Mucosa of stomach (tissue), 1 donor: ENCODE data around the gene SH3YL1.

Experiments used
- H3K27me3 ChIP-seq: one replicate; pipeline ENCODE4 v1.7.0; 2013; ENCODE audit warnings: mild to moderate bottlenecking, low read length; ENCODE audit not compliant: control insufficient read depth, insufficient read depth
- H3K36me3 ChIP-seq: one replicate; pipeline ENCODE4 v1.7.0; 2013; ENCODE audit warnings: low read length; ENCODE audit not compliant: control insufficient read depth, insufficient read depth
- H3K4me1 ChIP-seq: one replicate; pipeline ENCODE4 v1.7.0; 2013; ENCODE audit warnings: mild to moderate bottlenecking, low read length; ENCODE audit not compliant: control insufficient read depth, insufficient read depth
- H3K4me3 ChIP-seq: one replicate; pipeline ENCODE4 v1.7.0; 2013; ENCODE audit warnings: low read length
- H3K9ac ChIP-seq: one replicate; pipeline ENCODE4 v1.7.0; 2013; ENCODE audit warnings: mild to moderate bottlenecking, low read length, moderate library complexity
- H3K9me3 ChIP-seq: one replicate; pipeline ENCODE4 v1.7.0; 2013; ENCODE audit warnings: mild to moderate bottlenecking, low read length, moderate library complexity; ENCODE audit not compliant: control insufficient read depth
- donor health status: Pancreatic carcinoma.

The SH3YL1 gene

DNA sequence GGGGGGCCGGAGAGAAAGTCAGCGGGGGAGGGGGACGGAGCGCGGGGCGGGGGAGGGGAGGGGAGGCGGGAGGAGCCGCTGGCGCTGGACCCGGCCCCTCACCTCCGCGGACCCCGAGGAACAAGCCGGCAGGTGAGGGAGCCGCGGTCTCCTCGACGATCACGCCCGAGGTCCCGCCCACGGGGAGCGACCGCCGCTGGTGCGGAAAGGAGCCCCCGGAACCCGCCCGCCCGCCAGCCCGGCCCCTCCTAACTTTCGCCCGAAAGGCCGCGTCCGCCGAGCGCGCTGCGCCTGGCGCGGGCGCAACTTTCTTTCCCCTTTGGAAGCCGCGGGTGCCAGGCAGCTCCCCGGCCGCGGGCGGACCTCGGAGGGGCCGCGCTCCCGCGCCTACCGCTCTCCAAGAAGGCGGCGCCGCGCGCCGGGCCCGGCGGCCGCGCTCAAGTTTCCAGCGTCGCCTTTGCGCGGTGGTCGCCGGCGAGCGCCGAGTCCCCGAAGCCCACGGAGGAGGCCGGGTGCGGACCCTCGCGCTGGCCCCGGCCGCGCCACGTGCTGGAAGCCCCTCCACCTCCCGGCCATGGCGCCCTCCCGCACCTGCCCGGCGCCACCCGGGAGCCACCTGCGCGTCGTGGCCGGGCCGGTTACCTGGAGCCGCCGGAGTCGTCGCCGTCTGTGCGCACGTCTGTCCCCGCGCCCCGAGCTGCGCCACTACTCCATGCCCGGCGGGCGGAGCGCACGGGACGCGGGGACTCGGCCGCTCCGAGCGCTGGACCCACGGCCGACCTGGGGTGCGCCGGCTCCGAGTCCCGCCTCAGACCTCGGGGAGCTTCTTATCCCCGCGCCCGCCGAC is 24.3 kb upstream of the SH3YL1 start, which contains the start of gene ALKAL2:
TSS of gene ALKAL2 (minus strand) at position 181 of the 847 bp plus-strand sequence. CDS start 256 bp downstream, outside the sequence.
- no peak within 1 kb of the TSS for H3K4me3 ChIP-seq
- H3K9me3 ChIP-seq = no peaks in the 10 kb centered on the region
- no peaks in the 10 kb centered on the region for H3K36me3 ChIP-seq
- peaks cover 8% of the 10 kb centered on the region for H3K4me1 ChIP-seq
- H3K27me3 ChIP-seq = peaks cover 31% of the 10 kb centered on the region
- no peak within 1 kb of the TSS for H3K9ac ChIP-seq

DNA sequence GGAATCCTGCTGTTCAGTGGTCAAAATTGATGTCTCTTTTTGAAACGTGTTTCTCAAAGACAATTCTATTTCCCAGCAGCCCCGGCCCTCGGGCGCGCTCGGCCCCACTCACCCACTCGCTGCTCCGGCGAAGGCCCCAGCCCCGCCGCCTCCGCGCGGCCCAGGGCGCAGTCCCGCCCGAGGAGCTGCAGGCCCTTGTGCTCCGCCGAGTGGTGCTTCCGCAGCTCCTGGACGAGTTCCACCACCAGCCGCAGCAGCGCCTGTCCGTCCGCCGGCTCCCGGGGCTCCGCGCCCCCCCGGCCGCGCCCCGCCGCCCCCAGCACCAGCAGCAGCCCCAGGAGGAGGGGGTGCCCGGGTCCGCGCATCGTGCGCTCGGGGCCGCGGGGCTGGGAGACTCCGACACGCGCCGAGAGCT is 23.6 kb upstream of the SH3YL1 start:
- H3K9ac ChIP-seq = no peak overlapping the region
- no peaks in the 10 kb centered on the region for H3K9me3 ChIP-seq
- H3K4me1 ChIP-seq = peaks cover 8% of the 10 kb centered on the region
- H3K4me3 ChIP-seq = no peak overlapping the region
- H3K36me3 ChIP-seq = no peaks in the 10 kb centered on the region
- H3K27me3 ChIP-seq = peaks cover 31% of the 10 kb centered on the region

DNA sequence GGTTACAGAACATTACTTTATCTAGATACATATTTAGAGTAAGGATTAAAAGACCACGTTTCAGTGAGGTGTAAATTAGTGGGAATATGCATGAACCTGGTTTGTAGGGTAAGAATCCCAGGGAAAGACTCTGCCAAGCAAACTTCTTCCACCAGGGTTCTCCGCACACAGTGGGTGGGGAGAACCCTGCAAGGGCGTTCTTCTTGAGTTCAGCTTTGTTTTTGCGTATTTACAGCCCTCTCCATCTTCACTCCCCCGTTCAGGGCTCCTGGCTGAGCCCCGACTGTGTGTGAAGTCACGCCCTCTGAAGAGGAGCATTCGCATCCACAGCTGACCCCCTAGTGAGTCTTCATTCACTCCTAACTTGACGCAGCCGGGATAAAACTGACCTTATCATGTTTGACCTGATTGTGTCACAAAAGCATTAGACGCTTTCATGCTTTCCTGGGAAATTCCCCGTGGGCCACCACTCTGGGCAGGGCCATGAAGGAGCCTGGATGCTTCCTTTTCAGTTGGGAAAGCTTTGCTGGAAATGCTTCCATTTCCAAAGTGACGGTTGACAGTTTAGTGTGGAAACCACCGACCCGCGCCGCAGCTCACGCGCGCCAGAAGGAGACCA is 23.1 kb upstream of the SH3YL1 start:
- H3K9me3 ChIP-seq = no peaks in the 10 kb centered on the region
- no peaks in the 10 kb centered on the region for H3K36me3 ChIP-seq
- peaks cover 8% of the 10 kb centered on the region for H3K4me1 ChIP-seq
- H3K27me3 ChIP-seq = peaks cover 31% of the 10 kb centered on the region
- H3K9ac ChIP-seq = no peak overlapping the region
- no peak overlapping the region for H3K4me3 ChIP-seq

DNA sequence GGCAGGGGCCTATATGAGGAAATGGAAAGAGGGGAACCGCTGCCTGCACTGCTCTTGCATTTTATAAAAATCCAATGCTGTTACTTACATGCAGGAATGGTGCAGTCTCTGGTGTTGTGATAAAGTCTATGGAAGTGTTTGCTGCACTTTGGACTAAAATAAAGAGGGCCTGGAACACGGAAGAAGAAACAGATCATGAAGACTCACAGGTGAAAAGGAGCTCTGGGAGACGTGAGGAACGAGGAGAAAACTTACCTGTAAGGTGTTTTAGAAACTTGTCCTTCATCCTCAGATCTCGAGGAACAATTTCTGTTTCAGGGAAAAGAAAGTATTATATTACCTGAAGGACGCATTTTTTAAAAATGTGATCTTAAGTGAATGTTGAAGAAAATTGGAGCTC is 22.2 kb upstream of the SH3YL1 start:
- Histone ChIP-seq H3K9me3 (no peaks in the 10 kb centered on the region), H3K36me3 (no peaks in the 10 kb centered on the region), H3K4me1 (peaks cover 8% of the 10 kb centered on the region), H3K9ac (no peak overlapping the region), H3K27me3 (peaks cover 31% of the 10 kb centered on the region), H3K4me3 (no peak overlapping the region)

DNA sequence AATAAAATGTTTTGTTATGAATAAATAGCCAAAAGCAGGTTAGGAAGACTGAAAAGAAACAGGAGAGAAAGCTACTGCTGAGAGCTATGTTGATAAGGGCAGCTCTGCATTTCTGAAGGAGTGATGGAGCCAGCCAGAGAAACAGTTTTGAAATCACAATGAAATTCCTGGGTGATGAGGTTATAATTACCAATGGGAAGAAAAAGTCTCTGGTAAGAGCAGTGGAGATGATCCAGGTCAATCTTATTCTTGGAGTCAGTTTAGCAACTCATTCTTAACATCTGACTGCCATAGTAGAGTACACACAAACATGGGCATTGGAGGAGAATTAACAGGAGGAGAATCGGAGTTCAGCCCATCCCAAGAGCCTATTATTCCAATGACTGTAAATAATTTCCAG is 21.7 kb upstream of the SH3YL1 start:
- H3K9me3 ChIP-seq = no peaks in the 10 kb centered on the region
- no peaks in the 10 kb centered on the region for H3K36me3 ChIP-seq
- peaks cover 8% of the 10 kb centered on the region for H3K4me1 ChIP-seq
- no peak overlapping the region for H3K9ac ChIP-seq
- no peak overlapping the region for H3K4me3 ChIP-seq
- peaks cover 26% of the 10 kb centered on the region for H3K27me3 ChIP-seq

DNA sequence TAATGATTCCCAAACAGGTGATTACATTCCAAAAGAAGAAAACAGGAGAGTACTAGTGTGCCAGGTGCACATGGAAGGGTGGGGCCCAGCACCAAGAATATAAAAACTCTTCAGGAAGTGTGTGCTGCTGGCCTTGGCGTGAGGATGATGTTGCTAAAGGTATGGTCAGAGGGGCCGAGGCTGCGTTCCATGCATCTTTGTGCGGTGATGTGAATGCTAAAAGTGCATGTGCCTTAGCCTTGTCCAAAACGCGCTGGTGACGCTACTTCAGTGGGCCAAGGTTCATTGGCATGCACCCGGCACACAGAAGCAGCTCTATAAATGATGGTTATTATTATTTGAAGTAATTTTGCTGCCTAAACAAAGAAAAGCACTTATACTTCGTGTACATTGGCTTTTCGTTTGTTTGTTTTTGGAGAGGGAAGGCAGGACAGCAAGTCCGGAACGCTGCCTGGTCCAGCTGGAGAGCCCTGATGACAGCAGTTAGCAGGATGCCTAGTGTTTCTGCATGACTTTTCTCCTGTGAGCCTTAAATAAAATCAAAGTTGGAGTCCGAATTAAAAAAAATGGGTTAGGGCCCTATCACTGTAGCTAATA is 21.2 kb upstream of the SH3YL1 start:
- Histone ChIP-seq H3K9ac (no peak overlapping the region), H3K4me1 (peaks cover 8% of the 10 kb centered on the region), H3K4me3 (no peak overlapping the region), H3K36me3 (no peaks in the 10 kb centered on the region), H3K27me3 (peaks cover 24% of the 10 kb centered on the region), H3K9me3 (no peaks in the 10 kb centered on the region)

DNA sequence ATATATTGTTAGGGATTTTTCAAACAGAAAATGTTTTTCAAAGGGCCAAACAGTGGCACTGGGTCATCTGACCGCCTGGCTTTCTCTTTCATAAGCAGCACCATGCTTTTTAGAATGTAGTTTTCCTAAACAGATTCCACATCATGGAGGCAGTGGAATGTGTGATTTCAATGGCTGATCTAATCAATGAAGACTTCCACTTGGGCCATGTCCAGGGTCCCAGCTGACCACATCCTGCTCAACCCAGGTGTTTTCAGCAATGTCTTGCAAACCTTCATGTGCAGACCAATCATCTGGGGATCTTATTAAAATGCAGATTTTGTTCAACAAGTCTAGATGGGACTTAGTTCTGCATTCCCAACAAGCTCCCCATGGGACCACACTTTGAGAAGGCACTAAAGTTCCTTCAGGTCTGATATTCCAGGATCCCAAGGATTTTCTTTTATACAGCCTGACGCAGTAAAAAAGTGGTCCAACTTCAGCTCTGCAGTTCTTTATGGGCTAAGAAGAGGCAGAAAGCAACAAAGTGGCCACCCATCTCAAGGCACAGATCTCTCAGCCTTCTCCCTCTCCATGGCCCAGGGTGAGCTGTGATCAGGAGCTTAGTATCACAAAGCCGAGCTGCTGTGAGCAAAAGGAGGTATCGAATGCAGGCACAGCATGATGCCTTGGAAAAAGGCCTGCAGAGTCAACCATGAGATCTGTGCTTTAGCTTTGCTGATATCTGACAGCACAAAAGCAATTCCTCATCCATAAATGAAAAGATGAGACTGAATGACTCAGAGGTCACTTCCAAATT is 20.4 kb upstream of the SH3YL1 start:
- H3K9ac ChIP-seq = no peak overlapping the region
- no peaks in the 10 kb centered on the region for H3K9me3 ChIP-seq
- no peak overlapping the region for H3K4me3 ChIP-seq
- peaks cover 16% of the 10 kb centered on the region for H3K27me3 ChIP-seq
- H3K4me1 ChIP-seq = peaks cover 3% of the 10 kb centered on the region
- no peaks in the 10 kb centered on the region for H3K36me3 ChIP-seq

DNA sequence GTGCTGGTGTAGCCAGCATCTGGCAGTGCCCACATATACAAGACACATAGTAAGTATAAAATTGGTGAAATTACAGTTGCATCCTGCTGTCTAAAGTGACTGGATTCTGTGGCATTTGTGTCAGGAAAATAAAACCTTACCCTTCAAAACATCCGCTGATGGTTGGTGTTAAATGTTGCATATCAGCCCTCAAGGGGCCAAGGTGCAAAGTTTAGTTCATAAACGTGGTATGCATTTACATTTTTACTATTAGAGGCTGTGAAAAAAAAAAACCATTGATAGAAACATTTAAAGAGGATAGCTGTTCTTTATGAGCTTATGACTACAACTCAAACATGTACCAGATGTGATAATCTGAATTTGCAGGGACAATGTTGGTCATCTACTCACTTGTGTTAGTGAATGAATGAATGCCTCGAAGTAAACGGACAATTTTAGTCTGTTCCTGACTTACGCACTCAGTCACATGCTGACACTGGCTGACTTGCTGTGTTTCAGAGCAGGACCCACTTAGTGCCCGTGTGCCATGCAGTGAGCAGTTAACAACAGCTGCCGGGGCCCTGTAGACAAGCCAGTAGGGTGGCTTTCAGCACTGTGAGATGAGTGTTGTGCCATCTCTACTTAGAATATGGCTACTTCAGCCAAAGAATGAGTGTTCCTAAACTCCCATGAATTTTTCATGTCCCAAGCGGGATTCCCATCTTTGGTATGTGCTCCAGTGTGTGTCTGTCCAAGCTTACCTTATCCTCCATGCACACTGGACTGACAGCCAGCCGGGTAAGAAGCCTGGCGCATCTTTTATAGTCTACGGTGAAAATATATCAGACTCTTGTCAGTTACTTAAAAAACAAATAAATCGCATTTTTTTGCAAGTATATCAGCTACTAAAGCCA is 18.8 kb upstream of the SH3YL1 start:
- H3K9me3 ChIP-seq = no peaks in the 10 kb centered on the region
- H3K9ac ChIP-seq = no peak overlapping the region
- no peaks in the 10 kb centered on the region for H3K4me1 ChIP-seq
- H3K36me3 ChIP-seq = peaks cover 5% of the 10 kb centered on the region
- peaks cover 12% of the 10 kb centered on the region for H3K27me3 ChIP-seq
- no peak overlapping the region for H3K4me3 ChIP-seq

DNA sequence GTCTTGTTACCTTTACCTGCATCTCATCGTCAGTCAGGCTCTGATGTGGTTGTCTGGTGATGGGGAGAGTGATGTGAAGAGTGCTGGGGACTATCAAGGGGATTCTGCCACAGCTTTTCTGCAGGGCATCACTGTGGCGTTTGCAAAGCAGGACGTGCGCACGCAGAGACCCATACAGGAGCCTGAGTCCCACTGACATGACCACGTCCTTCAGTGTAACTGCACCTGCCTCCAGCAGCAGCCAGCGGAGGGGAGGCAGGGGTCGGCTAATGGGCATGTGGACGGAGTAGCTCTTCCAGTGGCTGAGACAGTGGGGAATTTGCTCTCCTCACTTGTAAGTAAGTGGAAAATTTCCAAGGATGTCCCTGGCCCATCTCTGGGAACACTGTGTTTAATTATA is 17.5 kb upstream of the SH3YL1 start:
- peaks cover 5% of the 10 kb centered on the region for H3K36me3 ChIP-seq

DNA sequence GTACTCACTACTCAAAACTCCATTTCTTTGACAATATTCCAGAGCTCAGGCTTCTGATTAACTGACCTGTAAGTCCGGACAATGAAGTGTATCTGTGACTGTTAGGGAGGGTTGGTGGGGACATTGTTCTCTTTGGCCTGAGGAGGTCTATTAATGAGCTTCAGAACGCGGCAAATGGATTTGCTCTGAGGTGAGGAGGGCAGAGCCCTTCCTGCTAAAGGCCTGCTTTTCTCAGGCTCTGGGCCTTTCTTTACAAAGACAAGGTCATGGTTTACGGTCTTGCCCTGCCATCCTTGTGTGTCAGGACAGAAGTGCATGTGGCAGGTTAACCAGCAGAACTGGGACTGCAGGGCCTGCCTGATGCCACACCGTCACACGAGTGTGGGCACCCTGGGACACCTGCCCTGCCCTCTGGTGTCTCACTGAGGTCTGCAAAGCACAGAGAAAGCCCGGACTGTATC is 16.8 kb upstream of the SH3YL1 start:
- Histone ChIP-seq H3K4me3 (no peak overlapping the region), H3K36me3 (peaks cover 5% of the 10 kb centered on the region), H3K27me3 (no peaks in the 10 kb centered on the region), H3K4me1 (no peaks in the 10 kb centered on the region), H3K9ac (no peak overlapping the region), H3K9me3 (no peaks in the 10 kb centered on the region)

More for the DNA sequence above, 17.5 kb upstream of the SH3YL1 start:
- peaks cover under 1% of the 10 kb centered on the region for H3K27me3 ChIP-seq
- H3K4me3 ChIP-seq = no peak overlapping the region
- H3K9ac ChIP-seq = no peak overlapping the region
- no peaks in the 10 kb centered on the region for H3K9me3 ChIP-seq
- H3K4me1 ChIP-seq = no peaks in the 10 kb centered on the region
